ENCODE results near the gene DTD1. TPM values are rescaled to one million over a fixed set of nuclear protein-coding genes. Genes with fewer than 3 reads are reported as not detected.

Gene DTD1
- total and polyA plus RNA-seq, 11 donors, result 8.0 to 30.3 (median 15.6) TPM

GRCh38 chr20:18647777-18648176, 59.9 kb downstream of the DTD1 start:
- Histone ChIP-seq H3K27ac (no peak overlapping the region), H3K4me1 (peaks cover 0 to 14% (median 1%) of the 10 kb centered on the region in 12 donors), H3K4me3 (no peak overlapping the region), H3K36me3 (no peaks in the 10 kb centered on the region), H3K27me3 (no peaks in the 10 kb centered on the region), H3K9me3 (no peaks in the 10 kb centered on the region)
- ATAC-seq (peak in 1 of 4 donors; percentile 18), DNase-seq (no peak)
- TF ChIP-seq, protein P1, sequence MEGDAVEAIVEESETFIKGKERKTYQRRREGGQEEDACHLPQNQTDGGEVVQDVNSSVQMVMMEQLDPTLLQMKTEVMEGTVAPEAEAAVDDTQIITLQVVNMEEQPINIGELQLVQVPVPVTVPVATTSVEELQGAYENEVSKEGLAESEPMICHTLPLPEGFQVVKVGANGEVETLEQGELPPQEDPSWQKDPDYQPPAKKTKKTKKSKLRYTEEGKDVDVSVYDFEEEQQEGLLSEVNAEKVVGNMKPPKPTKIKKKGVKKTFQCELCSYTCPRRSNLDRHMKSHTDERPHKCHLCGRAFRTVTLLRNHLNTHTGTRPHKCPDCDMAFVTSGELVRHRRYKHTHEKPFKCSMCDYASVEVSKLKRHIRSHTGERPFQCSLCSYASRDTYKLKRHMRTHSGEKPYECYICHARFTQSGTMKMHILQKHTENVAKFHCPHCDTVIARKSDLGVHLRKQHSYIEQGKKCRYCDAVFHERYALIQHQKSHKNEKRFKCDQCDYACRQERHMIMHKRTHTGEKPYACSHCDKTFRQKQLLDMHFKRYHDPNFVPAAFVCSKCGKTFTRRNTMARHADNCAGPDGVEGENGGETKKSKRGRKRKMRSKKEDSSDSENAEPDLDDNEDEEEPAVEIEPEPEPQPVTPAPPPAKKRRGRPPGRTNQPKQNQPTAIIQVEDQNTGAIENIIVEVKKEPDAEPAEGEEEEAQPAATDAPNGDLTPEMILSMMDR (IDR thresholded peaks at IDR 0.05), result no peak
- TF ChIP-seq POLR2A (IDR thresholded peaks at IDR 0.05), result no peak
- intact Hi-C loops (cut with DNase I), result no loop called here
- WGBS, 4 donors, result 35 to 78% (median 46%) methylated on average over 2 of the region's 2 CpGs

GRCh38 chr20:18650224-18650623, 62.4 kb downstream of the DTD1 start:
- H3K36me3 ChIP-seq, result no peaks in the 10 kb centered on the region
- TF ChIP-seq POLR2A (IDR thresholded peaks at IDR 0.05), result no peak
- TF ChIP-seq, protein P1 (IDR thresholded peaks at IDR 0.05), result no peak
- H3K27me3 ChIP-seq, result no peaks in the 10 kb centered on the region
- intact Hi-C loops (cut with DNase I), result loop anchor here in 1 of 10 donors (10.0 kb wide), 1 partner anchor 65 kb away; no protein-coding TSS in a partner anchor
- DNase-seq, result no peak
- no peaks in the 10 kb centered on the region for H3K9me3 ChIP-seq
- H3K27ac ChIP-seq, result no peak overlapping the region
- 88 to 93% (median 89%) methylated on average over 5 of the region's 5 CpGs for WGBS, 4 donors
- H3K4me3 ChIP-seq, result no peak overlapping the region
- ATAC-seq, result peak in 1 of 4 donors; percentile 31
- peaks cover 0 to 14% (median under 1%) of the 10 kb centered on the region in 12 donors for H3K4me1 ChIP-seq

- no peaks in the 10 kb centered on the region for H3K9me3 ChIP-seq
- TF ChIP-seq POLR2A (IDR thresholded peaks at IDR 0.05), result no peak
- TF ChIP-seq, protein P1 (IDR thresholded peaks at IDR 0.05), result no peak
- H3K4me1 ChIP-seq, result peaks cover 0 to 7% (median 0%) of the 10 kb centered on the region in 12 donors
- ATAC-seq, result no peak
- H3K27me3 ChIP-seq, result no peaks in the 10 kb centered on the region
- no peak for DNase-seq
- no peak overlapping the region for H3K27ac ChIP-seq
- 67 to 84% (median 83%) methylated on average over 1 of the region's 1 CpG for WGBS, 4 donors
- intact Hi-C loops (cut with DNase I), result loop anchor here in 1 of 10 donors (10.0 kb wide), 1 partner anchor 61 kb away; no protein-coding TSS in a partner anchor
- no peak overlapping the region for H3K4me3 ChIP-seq
- no peaks in the 10 kb centered on the region for H3K36me3 ChIP-seq
These were observed 66.0 kb downstream of the DTD1 start for GRCh38 chr20:18653736-18654447.

- no peaks in the 10 kb centered on the region for H3K27me3 ChIP-seq
- no peak overlapping the region for H3K4me3 ChIP-seq
- H3K9me3 ChIP-seq, result no peaks in the 10 kb centered on the region
- TF ChIP-seq, protein P1 (IDR thresholded peaks at IDR 0.05), result no peak
- TF ChIP-seq POLR2A (IDR thresholded peaks at IDR 0.05), result no peak
- H3K27ac ChIP-seq, result no peak overlapping the region
- H3K36me3 ChIP-seq, result no peaks in the 10 kb centered on the region
- no peak for DNase-seq
- intact Hi-C loops (cut with DNase I), result loop anchor here in 1 of 10 donors (10.0 kb wide), 1 partner anchor 60 kb away; no protein-coding TSS in a partner anchor
- H3K4me1 ChIP-seq, result peaks cover 0 to 7% (median 0%) of the 10 kb centered on the region in 12 donors
- 90 to 100% (median 98%) methylated on average over 1 of the region's 1 CpG for WGBS, 4 donors
- ATAC-seq, result no peak
These were observed 66.6 kb downstream of the DTD1 start for GRCh38 chr20:18654448-18654773.

Data from heart left ventricle (tissue), 16 donors.